NCI-H1436 (cell line): ENCODE measurements around the gene VPS37D.

Source experiments
- DNase-seq: peaks from one replicate; lab custom pipeline; 2025; lab: John Stamatoyannopoulos, UW

The VPS37D gene

GRCh38 chr7:73680501-73680900 is 12.9 kb downstream of the VPS37D start:
- DNase-seq, result no peak

GRCh38 chr7:73681031-73681430 is 13.4 kb downstream of the VPS37D start:
- DNase-seq, result no peak

GRCh38 chr7:73682745-73683055 is 15.1 kb downstream of the VPS37D start:
- no peak for DNase-seq

- peak; percentile 92 for DNase-seq
These were observed 15.6 kb downstream of the VPS37D start, which contains the start of the genes BUD23 and DNAJC30 for GRCh38 chr7:73683056-73683787. Gene BUD23, plus strand, starts transcription at chr7:73683597. Its CDS starts 29 bp downstream, at chr7:73683626. Gene DNAJC30, minus strand, starts transcription at chr7:73683453. Its CDS starts 30 bp downstream, at chr7:73683423.

- DNase-seq, result no peak
These were observed 16.4 kb downstream of the VPS37D start for GRCh38 chr7:73683788-73684693.

GRCh38 chr7:73685311-73685710 is 17.7 kb downstream of the VPS37D start:
- no peak for DNase-seq

- DNase-seq, result no peak
These were observed 20.7 kb downstream of the VPS37D start for GRCh38 chr7:73688288-73688687.

- DNase-seq, result no peak
These were observed 23.0 kb downstream of the VPS37D start for GRCh38 chr7:73690646-73691045.

- no peak for DNase-seq
These were observed 28.7 kb downstream of the VPS37D start for GRCh38 chr7:73696372-73696771.

GRCh38 chr7:73698410-73698809 is 30.8 kb downstream of the VPS37D start:
- no peak for DNase-seq

- DNase-seq, result no peak
These were observed 31.9 kb downstream of the VPS37D start for GRCh38 chr7:73699370-73700068.

- no peak for DNase-seq
These were observed 32.4 kb downstream of the VPS37D start for GRCh38 chr7:73700069-73700423.

GRCh38 chr7:73700581-73701134 is 33.0 kb downstream of the VPS37D start:
- DNase-seq, result no peak

GRCh38 chr7:73701357-73701995 is 33.8 kb downstream of the VPS37D start:
- no peak for DNase-seq

- no peak for DNase-seq
These were observed 34.6 kb downstream of the VPS37D start for GRCh38 chr7:73702226-73702625.

GRCh38 chr7:73702665-73703064 is 35.0 kb downstream of the VPS37D start:
- DNase-seq, result no peak

- no peak for DNase-seq
These were observed 35.6 kb downstream of the VPS37D start for GRCh38 chr7:73703225-73703624.

GRCh38 chr7:73703757-73704639 is 36.4 kb downstream of the VPS37D start:
- no peak for DNase-seq

GRCh38 chr7:73704640-73705550 is 37.3 kb downstream of the VPS37D start:
- DNase-seq, result no peak

- DNase-seq, result no peak
These were observed 37.9 kb downstream of the VPS37D start for GRCh38 chr7:73705551-73705920.
